Measurements from ENCODE around the gene RNASEH2B. TPM values are rescaled to one million over a fixed set of nuclear protein-coding genes. Genes with fewer than 3 reads are reported as not detected.

Gene RNASEH2B
- polyA plus RNA-seq, 4 donors, result 51.3 to 66.9 (median 59.6) TPM

GRCh38 chr13:50991579-50992521, 82.3 kb downstream of the RNASEH2B start:
- DNase-seq (ENCODE audit: low read depth in 4 of 4, low spot score in 2 of 4), result no peak

GRCh38 chr13:50993371-50993770, 83.8 kb downstream of the RNASEH2B start:
- no peak for DNase-seq (ENCODE audit: low read depth in 4 of 4, low spot score in 2 of 4)

- no peak for DNase-seq (ENCODE audit: low read depth in 4 of 4, low spot score in 2 of 4)
These were observed 84.3 kb downstream of the RNASEH2B start for GRCh38 chr13:50993934-50994333.

- no peak for DNase-seq (ENCODE audit: low read depth in 4 of 4, low spot score in 2 of 4)
These were observed 85.1 kb downstream of the RNASEH2B start for GRCh38 chr13:50994651-50995050.

DNA sequence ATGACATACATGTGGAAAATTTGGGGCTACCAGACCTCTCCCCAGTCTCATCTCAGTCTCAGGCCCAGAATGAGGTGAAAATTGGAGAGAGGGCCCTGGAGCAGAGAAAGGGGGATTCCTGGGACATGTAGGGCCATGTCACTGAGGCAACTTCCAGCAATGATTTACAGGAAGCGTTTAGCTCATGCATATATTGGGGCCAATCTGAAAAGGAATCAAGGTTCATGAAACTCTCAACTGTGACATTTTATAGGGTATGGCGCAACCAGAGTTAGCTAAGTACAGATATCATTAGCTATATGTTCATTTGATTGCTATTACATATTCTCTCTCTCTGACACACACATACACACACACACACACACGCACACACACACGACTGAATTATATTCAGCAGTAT, 86.3 kb downstream of the RNASEH2B start:
- no peak for DNase-seq (ENCODE audit: low read depth in 4 of 4, low spot score in 2 of 4)

GRCh38 chr13:50998326-50998725, 88.7 kb downstream of the RNASEH2B start:
- no peak for DNase-seq (ENCODE audit: low read depth in 4 of 4, low spot score in 2 of 4)

GRCh38 chr13:50999641-51000040, 90.0 kb downstream of the RNASEH2B start:
- DNase-seq (ENCODE audit: low read depth in 4 of 4, low spot score in 2 of 4), result no peak

- no peak for DNase-seq (ENCODE audit: low read depth in 4 of 4, low spot score in 2 of 4)
These were observed 90.5 kb downstream of the RNASEH2B start for GRCh38 chr13:51000061-51000460.

DNA sequence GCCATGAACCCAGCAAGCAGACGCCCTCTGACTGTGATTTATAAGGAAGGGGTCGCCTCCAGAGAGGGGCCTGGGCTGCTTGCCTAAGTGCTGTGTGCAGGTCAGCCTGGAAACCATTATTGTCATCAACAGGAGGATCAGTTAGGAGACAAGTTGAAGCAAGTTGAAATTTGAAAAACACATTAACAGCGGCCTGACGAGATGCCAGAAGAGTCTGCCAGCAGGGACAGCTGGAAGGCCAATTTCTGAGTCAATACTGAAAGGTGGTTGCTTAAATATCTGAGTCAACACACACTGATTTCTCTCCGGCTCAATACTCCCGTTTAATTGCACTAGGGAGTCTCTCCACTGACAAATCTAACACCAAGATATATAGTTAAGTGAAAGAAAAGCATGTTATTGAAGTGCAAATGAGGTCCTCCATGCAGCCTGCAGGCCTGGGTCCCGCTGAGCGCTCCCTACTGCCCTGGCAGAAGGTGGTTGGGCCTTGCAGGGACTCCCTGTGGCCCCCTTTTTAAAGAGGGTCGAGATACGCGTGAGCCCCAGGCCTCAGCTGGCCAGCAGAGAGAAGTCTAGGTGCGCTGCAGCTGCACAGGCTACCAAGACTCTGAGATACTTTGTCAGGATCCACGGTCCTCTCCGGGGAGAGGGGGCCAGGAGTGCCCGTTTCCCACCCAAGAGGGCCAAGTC, 91.1 kb downstream of the RNASEH2B start:
- peak in 1 of 4 donors; percentile 41 for DNase-seq (ENCODE audit: low read depth in 4 of 4, low spot score in 2 of 4)

DNA sequence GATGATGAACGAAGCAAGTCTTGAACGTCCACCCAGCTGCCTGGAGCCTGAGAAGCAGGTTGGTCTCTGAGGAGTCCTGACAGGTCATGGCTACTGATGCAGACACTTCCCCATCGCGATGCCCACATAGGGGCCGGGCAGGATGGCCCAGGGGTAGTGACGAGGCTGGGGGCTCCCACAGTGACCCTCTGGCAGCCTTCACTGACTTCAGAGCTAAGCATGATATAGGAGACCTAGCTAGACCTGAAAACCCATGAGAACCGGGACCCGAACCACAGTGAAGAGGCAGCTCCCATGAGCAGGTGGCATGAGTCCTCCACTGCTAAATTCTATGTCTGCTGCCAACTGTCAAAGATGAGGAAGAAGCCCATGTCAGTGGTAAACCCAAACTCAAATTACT, 91.7 kb downstream of the RNASEH2B start:
- DNase-seq (ENCODE audit: low read depth in 4 of 4, low spot score in 2 of 4), result no peak

- no peak for DNase-seq (ENCODE audit: low read depth in 4 of 4, low spot score in 2 of 4)
These were observed 93.1 kb downstream of the RNASEH2B start for GRCh38 chr13:51002736-51003135.

GRCh38 chr13:51003642-51004041, 94.1 kb downstream of the RNASEH2B start:
- DNase-seq (ENCODE audit: low read depth in 4 of 4, low spot score in 2 of 4), result no peak

DNA sequence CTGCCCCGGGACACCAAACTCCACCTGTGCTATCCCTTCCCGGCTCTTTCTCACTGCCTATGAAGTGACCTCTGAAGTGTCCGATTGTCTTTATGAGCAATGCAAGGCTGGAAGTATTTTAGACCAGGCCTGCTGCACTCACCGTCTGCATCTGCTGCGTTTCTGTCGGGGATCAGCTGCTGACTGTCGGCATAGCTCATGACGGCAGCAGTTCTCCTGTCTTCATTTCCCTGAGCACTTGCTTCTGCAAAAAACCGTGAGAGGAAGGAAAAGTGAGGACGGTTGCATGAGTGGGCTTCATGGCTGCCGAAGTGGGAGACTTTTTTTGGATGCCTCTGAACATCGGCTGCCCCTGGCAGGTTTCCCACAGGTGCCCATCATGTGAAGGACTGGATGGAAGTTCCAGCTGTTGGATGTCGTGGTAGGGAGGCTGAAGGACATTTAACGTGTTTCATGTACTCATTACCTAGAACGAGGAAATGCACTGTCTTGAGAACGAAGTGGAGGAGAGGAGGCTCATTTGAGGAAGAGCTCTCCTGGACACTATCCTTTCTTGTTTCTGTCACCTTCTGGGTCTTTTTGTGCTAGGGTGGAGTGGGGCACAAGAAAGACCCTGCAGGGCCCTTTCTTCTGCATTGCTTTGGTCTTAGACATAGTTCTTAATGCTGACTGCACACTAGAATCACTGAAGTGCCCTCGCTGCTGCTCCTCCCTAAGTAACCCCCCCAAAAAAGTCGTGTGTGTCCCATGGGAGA, 94.7 kb downstream of the RNASEH2B start:
- DNase-seq (ENCODE audit: low read depth in 4 of 4, low spot score in 2 of 4), result no peak

- no peak for DNase-seq (ENCODE audit: low read depth in 4 of 4, low spot score in 2 of 4)
These were observed 95.4 kb downstream of the RNASEH2B start for GRCh38 chr13:51004918-51005460.

DNA sequence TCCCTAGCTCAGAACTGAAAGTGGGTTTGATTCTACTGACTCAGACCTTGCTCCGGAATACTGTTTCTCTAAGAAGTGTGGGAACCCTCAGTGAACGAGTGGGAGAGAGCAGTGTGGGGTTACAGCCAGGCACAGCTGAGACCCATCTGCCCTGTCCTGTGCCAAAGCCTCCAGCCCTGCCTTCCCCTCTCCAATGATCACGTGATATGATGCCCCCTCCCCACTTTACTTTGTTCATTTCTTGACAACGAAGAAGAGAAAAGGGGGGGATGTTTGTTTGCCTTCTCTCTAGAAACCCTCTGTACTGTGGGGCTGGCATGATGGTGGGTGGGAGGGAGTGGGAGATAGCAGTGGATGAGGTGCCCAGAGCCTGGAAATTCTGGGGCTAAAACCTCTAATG, 96.0 kb downstream of the RNASEH2B start:
- DNase-seq (ENCODE audit: low read depth in 4 of 4, low spot score in 2 of 4), result no peak

Other genes starting within 250 kb of the RNASEH2B start
- 1 to 10 TPM; 1.2 to 1.3 (median 1.2) TPM for gene DLEU7, start 66.1 kb upstream of the RNASEH2B start, polyA plus RNA-seq (ENCODE audit: insufficient read length in 4 of 4)
- under 1 TPM; 0.13 to 0.70 (median 0.47) TPM for gene C13orf42, start 201.5 kb downstream of the RNASEH2B start, polyA plus RNA-seq (ENCODE audit: insufficient read length in 4 of 4)

All from left renal cortex interstitium (tissue), 4 donors.